Measurements from ENCODE around the gene ZSWIM1. TPM values are rescaled to one million over a fixed set of nuclear protein-coding genes. Genes with fewer than 3 reads are reported as not detected.

The ZSWIM1 gene
- total and polyA plus RNA-seq, 2 of the 13 experiments (the other 11 are each of a cell fraction or from before 2014, with no cell fraction given), result 9.5 to 11.7 TPM

DNA sequence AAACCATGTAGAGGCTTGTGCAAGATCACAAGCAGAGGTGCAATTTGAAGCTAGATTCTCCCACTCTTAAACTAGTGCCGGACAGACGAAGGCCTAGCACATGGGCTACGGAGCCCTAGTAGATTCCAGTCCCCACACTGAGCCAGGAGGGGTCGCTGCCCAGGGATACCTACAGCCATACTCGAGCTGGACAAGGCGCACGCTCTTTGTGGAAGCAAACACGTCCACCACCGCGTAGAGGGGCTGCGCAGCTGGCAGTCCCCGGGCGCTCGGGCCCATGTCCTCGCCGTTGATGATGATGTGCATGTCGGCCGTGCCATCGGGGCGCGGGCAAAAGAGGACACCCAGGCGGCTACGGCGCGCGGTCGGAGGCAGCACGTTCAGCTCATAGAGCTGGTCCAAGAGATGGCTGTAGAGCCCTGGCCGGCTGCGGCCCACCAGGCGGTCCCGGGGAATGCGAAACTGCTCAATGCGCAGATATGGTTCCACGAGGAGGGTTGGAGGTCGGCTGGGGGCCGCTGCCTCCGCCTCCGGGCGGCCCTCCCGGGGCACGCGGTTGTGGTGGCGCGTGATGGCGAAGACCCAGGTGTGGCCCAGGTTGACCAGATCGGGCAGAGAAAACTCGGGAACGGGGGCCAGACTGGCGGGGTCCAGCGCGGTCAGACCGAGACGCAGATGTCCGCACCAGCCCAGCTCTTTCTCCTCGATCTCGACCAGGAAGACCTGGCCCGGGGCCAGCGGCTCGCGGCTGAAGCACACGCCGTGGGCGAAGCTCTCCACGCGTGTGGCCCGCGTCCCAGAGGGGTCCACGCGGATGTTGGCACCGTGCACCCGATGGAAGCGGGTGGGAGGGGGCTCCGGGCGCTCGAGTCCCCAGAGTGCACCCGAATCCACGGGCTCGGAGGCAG is 9.3 kb downstream of the ZSWIM1 start (continued):
- TF ChIP-seq SIN3B (IDR thresholded peaks at IDR 0.05; ENCODE audit: low read length), result peak; percentile 3; the same call in 1 of the 2 replicates
- TF ChIP-seq SRY (CRISPR knock-in tag; IDR thresholded peaks at IDR 0.05), result peak; percentile 95
- TF ChIP-seq ZNF292 (CRISPR knock-in tag; IDR thresholded peaks at IDR 0.05; ENCODE audit: borderline replicate concordance, low read depth), result no peak
- no peak for TF ChIP-seq POLR2AphosphoS2 (IDR thresholded peaks at IDR 0.05; ENCODE audit: low read depth, low read length)
- TF ChIP-seq ZMAT5 (CRISPR knock-in tag; IDR thresholded peaks at IDR 0.05; ENCODE audit: borderline replicate concordance, low read depth), result no peak
- TF ChIP-seq RAD21 (CRISPR knock-in tag; IDR thresholded peaks at IDR 0.05), result peak; percentile 88
- no peak for TF ChIP-seq ZNF10 (CRISPR knock-in tag; IDR thresholded peaks at IDR 0.05; ENCODE audit: borderline replicate concordance, low read depth)
- TF ChIP-seq, protein P1, sequence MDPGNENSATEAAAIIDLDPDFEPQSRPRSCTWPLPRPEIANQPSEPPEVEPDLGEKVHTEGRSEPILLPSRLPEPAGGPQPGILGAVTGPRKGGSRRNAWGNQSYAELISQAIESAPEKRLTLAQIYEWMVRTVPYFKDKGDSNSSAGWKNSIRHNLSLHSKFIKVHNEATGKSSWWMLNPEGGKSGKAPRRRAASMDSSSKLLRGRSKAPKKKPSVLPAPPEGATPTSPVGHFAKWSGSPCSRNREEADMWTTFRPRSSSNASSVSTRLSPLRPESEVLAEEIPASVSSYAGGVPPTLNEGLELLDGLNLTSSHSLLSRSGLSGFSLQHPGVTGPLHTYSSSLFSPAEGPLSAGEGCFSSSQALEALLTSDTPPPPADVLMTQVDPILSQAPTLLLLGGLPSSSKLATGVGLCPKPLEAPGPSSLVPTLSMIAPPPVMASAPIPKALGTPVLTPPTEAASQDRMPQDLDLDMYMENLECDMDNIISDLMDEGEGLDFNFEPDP (CRISPR knock-in tag; conservative IDR thresholded peaks at IDR 0.05), result 0 out of 2 replicates have a peak, but pooled peaks have one; percentile 57
- TF ChIP-seq KLF11 (CRISPR knock-in tag; IDR thresholded peaks at IDR 0.05), result peak; percentile 91; the same call in 1 of the 2 replicates
- no peak for TF ChIP-seq ZNF841 (CRISPR knock-in tag; IDR thresholded peaks at IDR 0.05; ENCODE audit: borderline replicate concordance)
- no peak; the same call in 1 of the 2 replicates for TF ChIP-seq RNF2 (conservative IDR thresholded peaks at IDR 0.05; ENCODE audit: low read depth)
- no peak for TF ChIP-seq SMAD1 (CRISPR knock-in tag; IDR thresholded peaks at IDR 0.05; ENCODE audit: borderline replicate concordance, low read depth)
- peak; percentile 63 for TF ChIP-seq ZNF501 (CRISPR knock-in tag; IDR thresholded peaks at IDR 0.05)
- TF ChIP-seq, protein P2, sequence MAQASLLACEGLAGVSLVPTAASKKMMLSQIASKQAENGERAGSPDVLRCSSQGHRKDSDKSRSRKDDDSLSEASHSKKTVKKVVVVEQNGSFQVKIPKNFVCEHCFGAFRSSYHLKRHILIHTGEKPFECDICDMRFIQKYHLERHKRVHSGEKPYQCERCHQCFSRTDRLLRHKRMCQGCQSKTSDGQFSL (CRISPR knock-in tag; IDR thresholded peaks at IDR 0.05), result no peak
- no peak for TF ChIP-seq MBNL3 (CRISPR knock-in tag; conservative IDR thresholded peaks at IDR 0.05)
- peak; percentile 65 for TF ChIP-seq UBTF (CRISPR knock-in tag; IDR thresholded peaks at IDR 0.05)
- peak; percentile 55; the same call in 1 of the 2 replicates for TF ChIP-seq BCL6 (CRISPR knock-in tag; IDR thresholded peaks at IDR 0.05)
- TF ChIP-seq CC2D1A (CRISPR knock-in tag; IDR thresholded peaks at IDR 0.05), result no peak
- TF ChIP-seq KDM5B (CRISPR knock-in tag; IDR thresholded peaks at IDR 0.05; ENCODE audit: borderline replicate concordance), result peak; percentile 93
- peak; percentile 30; the same call in 1 of the 2 replicates for TF ChIP-seq SP5 (CRISPR knock-in tag; IDR thresholded peaks at IDR 0.05; ENCODE audit: borderline replicate concordance, low read depth)
- TF ChIP-seq CEBPG (CRISPR knock-in tag; IDR thresholded peaks at IDR 0.05), result peak; percentile 65
- TF ChIP-seq ZNF547 (CRISPR knock-in tag; IDR thresholded peaks at IDR 0.05), result peak; percentile 79; the same call in 1 of the 2 replicates
- peak; percentile 88; the same call in 1 of the 2 replicates for TF ChIP-seq ZBTB26 (CRISPR knock-in tag; IDR thresholded peaks at IDR 0.05; ENCODE audit: borderline replicate concordance)
- 0 out of 2 replicates have a peak, but pooled peaks have one; percentile 55 for TF ChIP-seq ZNF138 (CRISPR knock-in tag; IDR thresholded peaks at IDR 0.05; ENCODE audit: low read depth)
- 0 out of 2 replicates have a peak, but pooled peaks have one; percentile 20 for TF ChIP-seq ZNF652 (CRISPR knock-in tag; IDR thresholded peaks at IDR 0.05; ENCODE audit: borderline replicate concordance, low read depth)
